GM23248 (cell line): ENCODE data around the gene CYB5A. TPM values are rescaled to one million over a fixed set of nuclear protein-coding genes. Genes with fewer than 3 reads are reported as not detected.

Source experiments
- DNase-seq: peaks from one replicate; pipeline ENCODE4 v3.0.0-alpha.2; 2015
- H2AFZ ChIP-seq: fragments of 200-600 bp; sonication (generic); 2 replicates; pipeline ENCODE4 v1.6.1; 2016; ENCODE audit warnings: antibody characterized with exemption
- H3F3A ChIP-seq: fragments of 200-600 bp; sonication (generic); 2 replicates; pipeline ENCODE4 v1.6.1; 2016; ENCODE audit warnings: mild to moderate bottlenecking, antibody characterized with exemption, mixed run types; ENCODE audit not compliant: insufficient read depth
- H3K27ac ChIP-seq: fragments of 200-600 bp; sonication (generic); 2 replicates; pipeline ENCODE4 v1.5.1; 2016; ENCODE audit warnings: mild to moderate bottlenecking
- H3K27me3 ChIP-seq: fragments of 200-600 bp; sonication (generic); replicated peaks from 2 replicates; pipeline ENCODE4 v1.6.1; 2016; ENCODE audit warnings: mild to moderate bottlenecking; ENCODE audit not compliant: insufficient read depth
- H3K36me3 ChIP-seq: fragments of 200-600 bp; sonication (generic); 2 replicates; pipeline ENCODE4 v1.6.1; 2016; ENCODE audit warnings: low read depth, mild to moderate bottlenecking
- H3K4me1 ChIP-seq: fragments of 200-600 bp; sonication (generic); 2 replicates; pipeline ENCODE4 v1.6.1; 2016; ENCODE audit warnings: mild to moderate bottlenecking; ENCODE audit not compliant: insufficient read depth
- H3K4me2 ChIP-seq: fragments of 200-600 bp; sonication (generic); one replicate; pipeline ENCODE4 v1.6.1; 2016; ENCODE audit warnings: mild to moderate bottlenecking; ENCODE audit not compliant: unreplicated experiment
- H3K4me3 ChIP-seq: fragments of 200-600 bp; sonication (generic); 2 replicates; pipeline ENCODE4 v1.5.1; 2016; ENCODE audit warnings: mild to moderate bottlenecking
- H3K79me2 ChIP-seq: fragments of 200-600 bp; sonication (generic); 2 replicates; pipeline ENCODE4 v1.6.1; 2016; ENCODE audit warnings: mild to moderate bottlenecking; ENCODE audit not compliant: insufficient read depth
- H3K9ac ChIP-seq: fragments of 200-600 bp; sonication (generic); 2 replicates; pipeline ENCODE4 v1.6.1; 2016; ENCODE audit warnings: mild to moderate bottlenecking
- H3K9me2 ChIP-seq: fragments of 200-600 bp; sonication (generic); 2 replicates; pipeline ENCODE4 v1.6.1; 2016; ENCODE audit warnings: mixed run types, mild to moderate bottlenecking, moderate library complexity; ENCODE audit not compliant: insufficient read depth
- H3K9me3 ChIP-seq: fragments of 200-600 bp; sonication (generic); one replicate; pipeline ENCODE4 v1.6.1; 2017; ENCODE audit warnings: low read depth
- H4K20me1 ChIP-seq: fragments of 200-600 bp; sonication (generic); 2 replicates; pipeline ENCODE4 v1.6.0; 2016; ENCODE audit not compliant: insufficient read depth
- EZH2 ChIP-seq: fragments of 200-600 bp; sonication (generic); IDR thresholded peaks from 2 replicates; pipeline ENCODE4 v1.6.1; 2018; ENCODE audit warnings: antibody characterized with exemption, mild to moderate bottlenecking; ENCODE audit not compliant: insufficient read depth, poor library complexity, severe bottlenecking
- EZH2phosphoT487 ChIP-seq: fragments of 200-600 bp; sonication (generic); IDR thresholded peaks from 2 replicates; pipeline ENCODE4 v1.6.1; 2018; ENCODE audit warnings: antibody characterized with exemption, moderate library complexity, mild to moderate bottlenecking, low read depth; ENCODE audit not compliant: insufficient read depth
- WGBS, 2 experiments: methylation state at CpG; one replicate each; pipeline ENCODE4 v1.1.6; 2015 to 2017; ENCODE audit warnings: low lambda C conversion rate in 2 of 2, low coverage in 1 of 2; ENCODE audit errors: missing lambda C conversion rate in 2 of 2; 5-methylcytosine and 5-hydroxymethylcytosine counted together
- in situ Hi-C: fragments of 300-500 bp; cut with MboI; formaldehyde crosslinking; loops from 2 replicates; pipeline ENCODE4 v1.15.0; 2020
- polyA plus RNA-seq: library from polyadenylated mRNA; unstranded; fragments of >200 nt; fragmentation: Nextera tagmentation; extraction: Ambion mirVana; gene quantifications from 2 replicates; pipeline ENCODE4 v1.2.1, GENCODE V29; 2016
- total RNA-seq: library from RNA; depleted of rRNA; stranded (reverse); fragments of >200 nt; shearing (Covaris generic); gene quantifications from 2 replicates; pipeline ENCODE4 v1.2.3, GENCODE V29; 2014

CYB5A gene
- total and polyA plus RNA-seq, 2 experiments from 2014 or later = 55.0 to 117 TPM

DNA sequence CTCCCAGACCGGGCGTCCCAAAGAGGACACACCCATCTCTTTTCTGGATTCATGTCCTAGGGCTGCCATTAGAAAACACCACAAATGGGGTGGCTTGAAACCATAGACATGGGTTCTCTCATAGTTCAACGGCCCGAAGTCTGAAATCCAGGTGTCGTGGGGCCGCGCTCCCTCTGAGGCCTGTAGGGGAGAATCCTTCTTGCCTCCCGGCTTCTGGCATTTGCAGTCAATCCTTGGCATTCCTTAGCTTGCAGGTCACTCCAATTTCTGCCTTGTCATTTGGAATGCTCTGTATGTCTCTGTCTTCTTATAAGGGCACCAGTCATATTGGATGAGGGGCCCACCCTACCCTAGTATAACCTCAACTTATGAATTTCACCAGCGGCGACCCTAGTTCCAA lies 65.1 kb downstream of the CYB5A start:
- Histone ChIP-seq H4K20me1 (no peaks in the 10 kb centered on the region), H3K4me3 (no peak overlapping the region), H3K4me2 (no peak overlapping the region), H2AFZ (no peak overlapping the region), H3K36me3 (no peaks in the 10 kb centered on the region), H3K27me3 (peaks cover 10% of the 10 kb centered on the region; the same call in 1 of the 2 replicates), H3K27ac (no peak overlapping the region), H3K9ac (no peak overlapping the region), H3K9me3 (no peaks in the 10 kb centered on the region), H3K79me2 (no peaks in the 10 kb centered on the region), H3K4me1 (no peaks in the 10 kb centered on the region), H3F3A (no peaks in the 10 kb centered on the region), H3K9me2 (no peaks in the 10 kb centered on the region)
- TF ChIP-seq EZH2phosphoT487 = no peak
- TF ChIP-seq EZH2 = no peak
- WGBS, 2 experiments = 79 to 82% methylated on average over 10 of the region's 10 CpGs
- in situ Hi-C loops = no loop called here
- no peak for DNase-seq

DNA sequence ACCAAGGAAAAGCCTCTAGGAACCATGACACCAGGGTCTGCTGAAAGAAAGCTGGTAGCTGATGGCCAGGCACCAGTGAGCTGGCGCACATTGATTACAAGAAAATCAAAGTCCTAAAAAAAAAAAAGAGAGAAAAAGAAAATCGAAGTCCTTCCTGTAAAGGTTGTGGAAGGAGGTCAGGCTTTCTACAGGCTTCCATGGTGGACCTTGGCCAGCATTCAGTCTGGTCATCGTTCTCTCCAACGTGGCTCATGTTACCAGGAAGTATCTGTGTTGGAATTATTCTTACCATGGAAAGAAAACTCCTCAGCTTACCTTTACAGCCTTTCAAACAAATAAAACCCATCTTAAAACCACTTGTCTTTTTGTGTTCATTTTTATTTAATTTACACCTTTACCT lies 65.6 kb downstream of the CYB5A start:
- Histone ChIP-seq H3K4me2 (no peak overlapping the region), H3K9ac (no peak overlapping the region), H3K27ac (no peak overlapping the region), H3K4me1 (no peaks in the 10 kb centered on the region), H3K79me2 (no peaks in the 10 kb centered on the region), H3K9me3 (no peaks in the 10 kb centered on the region), H3K9me2 (no peaks in the 10 kb centered on the region), H4K20me1 (no peaks in the 10 kb centered on the region), H3F3A (no peaks in the 10 kb centered on the region), H3K27me3 (peaks cover 10% of the 10 kb centered on the region; the same call in 1 of the 2 replicates), H3K36me3 (no peaks in the 10 kb centered on the region), H3K4me3 (no peak overlapping the region), H2AFZ (no peak overlapping the region)
- WGBS, 2 experiments = 68 to 69% methylated on average over 4 of the region's 4 CpGs
- DNase-seq = no peak
- in situ Hi-C loops = no loop called here
- TF ChIP-seq EZH2 = no peak
- no peak for TF ChIP-seq EZH2phosphoT487

DNA sequence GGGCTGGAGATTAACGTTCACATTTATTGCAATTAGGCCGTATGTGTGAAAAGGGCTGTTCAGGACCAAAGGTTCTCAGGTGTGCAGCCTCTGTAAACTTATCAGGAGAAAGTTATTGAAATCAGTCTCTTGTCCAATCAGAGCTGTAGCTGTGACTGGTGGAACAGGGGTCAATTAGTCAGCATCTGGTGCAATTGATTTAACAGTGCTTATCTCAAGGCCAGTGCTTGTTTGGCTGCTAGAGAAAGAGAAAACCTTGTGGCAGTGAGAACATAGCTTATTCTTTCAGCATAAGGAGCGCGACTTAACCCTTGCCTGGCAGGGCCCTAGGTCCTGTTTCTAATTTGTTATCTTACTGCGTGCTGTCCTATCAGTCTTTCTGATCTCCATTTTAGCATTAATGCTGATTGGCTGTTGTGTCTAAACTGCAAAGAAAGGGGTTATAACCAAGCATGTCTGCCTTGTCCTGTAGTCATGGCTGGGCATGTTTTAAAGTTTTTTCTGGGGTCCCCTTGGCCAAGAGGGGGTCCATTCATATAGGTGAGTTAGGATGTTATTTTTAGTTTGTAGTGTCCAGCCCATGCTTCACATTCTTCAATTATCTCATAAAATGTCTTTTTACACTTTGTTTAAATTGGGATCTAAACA lies 66.4 kb downstream of the CYB5A start:
- DNase-seq = no peak
- in situ Hi-C loops = no loop called here
- Histone ChIP-seq H3K4me1 (no peaks in the 10 kb centered on the region), H4K20me1 (no peaks in the 10 kb centered on the region), H3K9me2 (no peaks in the 10 kb centered on the region), H3K4me2 (no peak overlapping the region), H3K79me2 (no peaks in the 10 kb centered on the region), H3K36me3 (no peaks in the 10 kb centered on the region), H3K27ac (no peak overlapping the region), H3K9me3 (no peaks in the 10 kb centered on the region), H3F3A (no peaks in the 10 kb centered on the region), H3K9ac (no peak overlapping the region), H2AFZ (no peak overlapping the region), H3K4me3 (no peak overlapping the region), H3K27me3 (peaks cover 10% of the 10 kb centered on the region; the same call in 1 of the 2 replicates)
- 19 to 24% methylated on average over 5 of the region's 5 CpGs for WGBS, 2 experiments
- no peak for TF ChIP-seq EZH2phosphoT487
- TF ChIP-seq EZH2 = no peak

DNA sequence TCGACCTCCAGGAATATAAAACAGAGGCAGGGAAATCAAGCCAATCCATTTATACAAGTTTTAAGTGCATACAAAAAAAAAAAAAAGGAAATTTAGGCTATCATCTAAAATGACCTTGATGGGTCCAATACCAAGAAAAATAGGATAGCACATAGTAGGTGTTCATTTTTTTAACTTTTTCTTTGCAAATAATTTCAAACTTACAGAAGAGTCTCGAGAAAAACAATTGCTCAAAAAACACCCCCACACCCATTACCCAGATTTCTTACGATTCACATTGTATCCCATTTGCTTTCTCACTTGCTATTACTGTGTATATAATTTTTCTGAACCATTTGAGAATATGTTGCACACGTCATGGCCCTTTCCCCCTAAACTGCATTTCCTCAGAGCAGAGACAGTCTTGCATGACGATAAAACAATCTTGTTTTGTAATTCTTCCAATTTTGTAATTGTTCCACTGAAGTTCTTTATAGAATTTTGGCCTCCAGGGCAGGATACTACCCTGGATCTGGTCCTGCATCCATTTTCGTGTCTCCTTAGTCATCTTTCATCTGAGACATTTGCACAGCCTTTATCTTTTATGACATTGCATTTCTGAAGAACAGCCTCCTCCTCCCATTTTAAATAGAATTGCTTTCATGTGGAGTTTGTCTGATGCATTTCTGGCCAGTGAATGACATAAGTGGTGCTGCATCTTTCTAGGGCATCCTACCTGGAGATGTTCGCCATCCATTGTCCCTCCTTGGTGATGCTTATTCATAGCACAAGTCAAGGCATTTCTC lies 68.9 kb downstream of the CYB5A start:
- DNase-seq = no peak
- Histone ChIP-seq H3K36me3 (no peaks in the 10 kb centered on the region), H3K4me3 (no peak overlapping the region), H3K4me1 (no peaks in the 10 kb centered on the region), H3F3A (no peaks in the 10 kb centered on the region), H3K27me3 (peaks cover 10% of the 10 kb centered on the region; the same call in 1 of the 2 replicates), H3K9me3 (no peaks in the 10 kb centered on the region), H3K9me2 (no peaks in the 10 kb centered on the region), H3K79me2 (no peaks in the 10 kb centered on the region), H2AFZ (no peak overlapping the region), H3K27ac (no peak overlapping the region), H3K9ac (no peak overlapping the region), H4K20me1 (no peaks in the 10 kb centered on the region), H3K4me2 (no peak overlapping the region)
- in situ Hi-C loops = no loop called here
- WGBS, 2 experiments = 40 to 49% methylated on average over 7 of the region's 7 CpGs
- no peak for TF ChIP-seq EZH2
- TF ChIP-seq EZH2phosphoT487 = no peak
